H1 (cell line): ENCODE data around the gene MBIP. TPM values are rescaled to one million over a fixed set of nuclear protein-coding genes. Genes with fewer than 3 reads are reported as not detected.

ENCODE experiments used
- ATF2 ChIP-seq: IDR thresholded peaks from 2 replicates; pipeline ENCODE4 v1.6.1; 2012; ENCODE audit warnings: low read length, inconsistent platforms
- CHD7 ChIP-seq: fragments of 300-600 bp; sonication (generic); IDR thresholded peaks from 2 replicates; pipeline ENCODE4 v1.7.1; 2012; ENCODE audit warnings: low read length, moderate library complexity, mild to moderate bottlenecking, inconsistent platforms; ENCODE audit not compliant: insufficient replicate concordance
- CTBP2 ChIP-seq: IDR thresholded peaks from 2 replicates; pipeline ENCODE4 v1.7.0; 2011; ENCODE audit warnings: borderline replicate concordance, mild to moderate bottlenecking, moderate library complexity, mixed read lengths, low read length; ENCODE audit not compliant: insufficient read depth, insufficient read length
- KDM1A ChIP-seq: fragments of 200-600, 300-600 bp; sonication (generic); IDR thresholded peaks from 2 replicates; pipeline ENCODE4 v1.7.1; 2016; ENCODE audit warnings: mild to moderate bottlenecking, low read length, borderline replicate concordance
- MAX ChIP-seq: IDR thresholded peaks from 2 replicates; pipeline ENCODE4 v1.6.1; 2012; ENCODE audit warnings: inconsistent platforms
- RAD21 ChIP-seq, 2 experiments: IDR thresholded peaks in 1 of 2; conservative IDR thresholded peaks in 1 of 2; 2 replicates each; pipeline ENCODE4 v1.6.1; 2011; ENCODE audit warnings: low read depth in 2 of 2, low read length in 2 of 2, improper control_type of control experiment in 1 of 2, inconsistent platforms in 1 of 2, mild to moderate bottlenecking in 1 of 2, moderate library complexity in 1 of 2
- SIN3A ChIP-seq, 2 experiments: IDR thresholded peaks in 1 of 2; conservative IDR thresholded peaks in 1 of 2; 2 replicates each; pipeline ENCODE4 v1.6.1; 2011 to 2012; ENCODE audit warnings: low read length in 2 of 2, improper control_type of control experiment in 1 of 2, low read depth in 1 of 2, mild to moderate bottlenecking in 1 of 2
- SIRT6 ChIP-seq: IDR thresholded peaks from one replicate; pipeline ENCODE4 v1.7.1; 2012; ENCODE audit warnings: low read length, inconsistent platforms
- ZNF274 ChIP-seq: IDR thresholded peaks from 2 replicates; pipeline ENCODE4 v1.7.0; 2012; ENCODE audit warnings: low read length, borderline replicate concordance; ENCODE audit errors: extremely low read depth
- polyA plus RNA-seq, 7 experiments: library from polyadenylated mRNA; depleted of rRNA in 3 of 7; stranded (reverse) in 5 of 7; unstranded in 2 of 7; fragments of >200 nt in 5 of 7; fragments of 200-250 nt in 2 of 7; gene quantifications; 1 replicate in 5 of 7; 2 replicates in 1 of 7; 4 replicates in 1 of 7; pipeline versions ENCODE4 v1.2.1 to v1.2.3, GENCODE V29; 2011 to 2013; ENCODE audit warnings: missing spikeins in 2 of 7, mixed read lengths in 2 of 7
- total RNA-seq: library from RNA; stranded (reverse); fragmentation: NEBNext Ultra II Directional; extraction: Animal tissue kit (Norgen Biotek cat#: 25700); gene quantifications from 2 replicates; pipeline ENCODE4 v1.2.1, GENCODE V29; 2021

The MBIP gene
- total and polyA plus RNA-seq, 2 of the 8 experiments (the other 6 are each of a cell fraction or from before 2014, with no cell fraction given) = 15.0 to 27.4 TPM

- TF ChIP-seq CHD7 = no peak
- no peak for TF ChIP-seq MAX
- no peak for TF ChIP-seq RAD21 (IDR thresholded peaks at IDR 0.05 in 1 of 2, conservative IDR thresholded peaks at IDR 0.05 in 1 of 2; ENCODE audit: low read depth in 2 of 2, low read length in 2 of 2)
- TF ChIP-seq ZNF274 = no peak
- TF ChIP-seq KDM1A = no peak
- TF ChIP-seq ATF2 = no peak
- TF ChIP-seq SIRT6 = no peak
- TF ChIP-seq CTBP2 = no peak
- TF ChIP-seq SIN3A (conservative IDR thresholded peaks at IDR 0.05 in 1 of 2, IDR thresholded peaks at IDR 0.05 in 1 of 2; ENCODE audit: low read depth in 1 of 2, low read length in 2 of 2) = no peak
Measured at GRCh38 chr14:36270191-36270590, 50.2 kb downstream of the MBIP start (continued).
